CD14-positive monocyte (primary cell): Measurements from ENCODE around the gene AMT. TPM values are rescaled to one million over a fixed set of nuclear protein-coding genes. Genes with fewer than 3 reads are reported as not detected.

Experiments used
- DNase-seq, 3 donors: peaks; one replicate each; pipeline ENCODE4 v3.0.0-alpha.2; 2011 to 2022
- H2AFZ ChIP-seq: 2 replicates; pipeline ENCODE4 v1.6.0; 2012; ENCODE audit warnings: mild to moderate bottlenecking, low read depth, low read length, inconsistent platforms; ENCODE audit not compliant: insufficient read depth, poor library complexity, severe bottlenecking
- H3K27ac ChIP-seq, 2 donors: 1 replicate in 1 of 2; 2 replicates in 1 of 2; pipeline ENCODE4 v1.5.1; 2012 to 2013; ENCODE audit warnings: low read length in 2 of 2, control low read depth in 1 of 2, inconsistent platforms in 1 of 2, low read depth in 1 of 2, mild to moderate bottlenecking in 1 of 2
- H3K27me3 ChIP-seq, 2 donors: one replicate each; pipeline versions ENCODE4 v1.6.0 to v1.6.1; 2011 to 2013; ENCODE audit warnings: low read length in 2 of 2; ENCODE audit not compliant: control insufficient read depth in 2 of 2, insufficient read depth in 2 of 2
- H3K36me3 ChIP-seq, 2 donors: replicated peaks in 1 of 2; 1 replicate in 1 of 2; 2 replicates in 1 of 2; pipeline versions ENCODE4 v1.5.1 to v1.6.1; 2012 to 2013; ENCODE audit warnings: low read length in 2 of 2, control low read depth in 1 of 2, inconsistent platforms in 1 of 2, mild to moderate bottlenecking in 1 of 2; ENCODE audit not compliant: insufficient read depth in 2 of 2, control insufficient read depth in 1 of 2
- H3K4me1 ChIP-seq, 2 donors: 1 replicate in 1 of 2; 2 replicates in 1 of 2; pipeline versions ENCODE4 v1.5.1 to v1.6.1; 2012 to 2013; ENCODE audit warnings: low read length in 2 of 2, control low read depth in 1 of 2, inconsistent platforms in 1 of 2, mild to moderate bottlenecking in 1 of 2, moderate library complexity in 1 of 2; ENCODE audit not compliant: insufficient read depth in 2 of 2, control insufficient read depth in 1 of 2
- H3K4me2 ChIP-seq: replicated peaks from 2 replicates; pipeline ENCODE3; 2012; ENCODE audit warnings: low read length, moderate library complexity, mild to moderate bottlenecking; ENCODE audit not compliant: poor library complexity, severe bottlenecking; ENCODE audit errors: extremely low read depth
- H3K4me3 ChIP-seq, 3 experiments: fragments of 200-600 bp in 1 of 3; sonication (generic) in 1 of 3; replicated peaks in 1 of 3; 1 replicate in 2 of 3; 2 replicates in 1 of 3; pipeline ENCODE4 v1.5.1; 2011 to 2013; ENCODE audit warnings: low read length in 3 of 3, mild to moderate bottlenecking in 3 of 3, control low read depth in 2 of 3, low read depth in 2 of 3, inconsistent platforms in 1 of 3, moderate library complexity in 1 of 3
- H3K79me2 ChIP-seq: 2 replicates; pipeline ENCODE4 v1.6.0; 2012; ENCODE audit warnings: mild to moderate bottlenecking, control low read depth, inconsistent platforms, low read length, moderate library complexity; ENCODE audit not compliant: insufficient read depth
- H3K9ac ChIP-seq: 2 replicates; pipeline ENCODE4 v1.6.0; 2017; ENCODE audit warnings: low read length, mild to moderate bottlenecking; ENCODE audit not compliant: insufficient read depth, poor library complexity, severe bottlenecking
- H3K9me3 ChIP-seq, 2 donors: replicated peaks in 1 of 2; 1 replicate in 1 of 2; 2 replicates in 1 of 2; pipeline versions ENCODE4 v1.5.1 to v1.6.1; 2012 to 2013; ENCODE audit warnings: low read length in 2 of 2, control low read depth in 1 of 2; ENCODE audit not compliant: control insufficient read depth in 1 of 2, insufficient read depth in 1 of 2
- H4K20me1 ChIP-seq: 2 replicates; pipeline ENCODE4 v1.6.0; 2012; ENCODE audit warnings: mild to moderate bottlenecking, low read length, control low read depth, moderate library complexity; ENCODE audit not compliant: insufficient read depth
- H3K27ac Mint-ChIP-seq, 7 donors: one replicate each; pipeline ENCODE4 v1.8.0; 2020; ENCODE audit warnings: mild to moderate bottlenecking in 7 of 7, mixed read lengths in 7 of 7, moderate library complexity in 6 of 7, inconsistent platforms in 2 of 7
- H3K27me3 Mint-ChIP-seq, 3 donors: one replicate each; pipeline ENCODE4 v1.8.0; 2021 to 2022; ENCODE audit warnings: low read depth in 3 of 3, mild to moderate bottlenecking in 3 of 3, mixed read lengths in 3 of 3, moderate library complexity in 3 of 3, inconsistent platforms in 1 of 3
- H3K36me3 Mint-ChIP-seq, 2 donors: one replicate each; pipeline ENCODE4 v1.8.0; 2020; ENCODE audit warnings: mixed read lengths in 2 of 2, inconsistent platforms in 1 of 2, mild to moderate bottlenecking in 1 of 2
- H3K4me1 Mint-ChIP-seq: one replicate; pipeline ENCODE4 v1.8.0; 2020; ENCODE audit warnings: mild to moderate bottlenecking, mixed read lengths
- H3K4me3 Mint-ChIP-seq, 2 donors: one replicate each; pipeline ENCODE4 v1.8.0; 2020; ENCODE audit warnings: mild to moderate bottlenecking in 2 of 2, mixed read lengths in 2 of 2, moderate library complexity in 1 of 2
- H3K9me3 Mint-ChIP-seq, 7 donors: one replicate each; pipeline ENCODE4 v1.8.0; 2020 to 2022; ENCODE audit warnings: mixed read lengths in 7 of 7, mild to moderate bottlenecking in 6 of 7, moderate library complexity in 6 of 7, inconsistent platforms in 2 of 7
- CTCF ChIP-seq: fragments of 200-600 bp; IDR thresholded peaks from one replicate; pipeline ENCODE4 v1.8.0; 2022; ENCODE audit warnings: antibody characterized with exemption, mild to moderate bottlenecking
- WGBS: methylation state at CpG from one replicate; pipeline ENCODE4 v1.1.5; 2013; ENCODE audit warnings: missing lambda C conversion rate; ENCODE audit not compliant: insufficient coverage; 5-methylcytosine and 5-hydroxymethylcytosine counted together
- intact Hi-C, 2 donors: fragments of 100-400 bp; cut with micrococcal nuclease; formaldehyde crosslinking; loops; one replicate each; pipeline versions ENCODE4 v1.15.0 to v1.15.1; 2023
- polyA plus RNA-seq, 3 donors: library from polyadenylated mRNA; depleted of rRNA in 1 of 3; unstranded in 2 of 3; stranded (reverse) in 1 of 3; fragments of 300-500 nt in 2 of 3; fragments of >200 nt in 1 of 3; fragmentation: Illumina TruSeq in 2 of 3; gene quantifications; 1 replicate in 2 of 3; 2 replicates in 1 of 3; pipeline ENCODE4 v1.2.3, GENCODE V29; 2012 to 2021

Gene AMT
- polyA plus RNA-seq, 3 donors, result 2.0 to 25.1 (median 3.1) TPM

DNA sequence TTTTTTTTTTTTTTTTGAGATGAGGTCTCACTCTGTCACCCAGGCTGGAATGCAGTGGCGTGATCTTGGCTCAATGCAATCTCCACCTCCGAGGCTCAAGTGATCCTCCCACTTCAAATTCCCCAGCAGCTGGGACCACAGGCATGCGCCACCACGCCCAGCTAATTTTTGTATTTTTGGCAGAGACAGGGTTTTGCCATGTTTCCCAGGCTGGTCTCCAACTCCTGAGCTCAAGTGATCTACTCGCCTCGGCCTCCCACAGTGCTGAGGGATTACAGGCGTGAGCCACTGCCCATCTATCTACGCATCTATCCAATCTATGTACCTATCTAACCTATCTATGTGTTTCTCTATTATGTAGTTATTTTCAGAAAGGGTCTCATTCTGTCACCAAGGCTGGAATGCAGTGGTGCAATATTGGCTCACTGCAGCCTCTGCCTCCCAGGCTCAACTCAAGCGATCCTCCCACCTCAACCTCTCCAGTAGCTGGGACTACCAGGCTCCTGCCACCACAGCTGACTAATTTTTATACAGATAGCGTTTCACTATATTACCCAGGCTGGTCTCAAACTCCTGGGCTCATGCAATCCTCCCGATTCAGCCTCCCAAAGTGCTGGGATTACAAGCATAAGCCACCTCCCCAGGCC lies 43.9 kb downstream of the AMT start:
- Histone ChIP-seq H4K20me1 (peaks cover 100% of the 10 kb centered on the region), H3K9me3 (no peaks in the 10 kb centered on the region), H3K9ac (no peak overlapping the region), H3K27me3 (no peaks in the 10 kb centered on the region), H3K4me2 (no peak overlapping the region), H3K79me2 (peaks cover 99% of the 10 kb centered on the region), H2AFZ (no peak overlapping the region), H3K27ac (peak overlapping the region; percentile 8 to 61), H3K4me1 (peaks cover 20 to 45% of the 10 kb centered on the region in 2 donors), H3K36me3 (peaks cover 11 to 27% of the 10 kb centered on the region in 2 donors), H3K4me3 (no peak overlapping the region)
- peaks cover 24 to 36% of the 10 kb centered on the region in 2 donors for H3K36me3 Mint-ChIP-seq
- no peaks in the 10 kb centered on the region for H3K27me3 Mint-ChIP-seq
- 100% methylated on average over 3 of the region's 11 CpGs for WGBS
- peak overlapping the region in 4 of 7 donors; percentile 49 to 82 (median 70) for H3K27ac Mint-ChIP-seq
- no peak overlapping the region for H3K4me3 Mint-ChIP-seq
- H3K4me1 Mint-ChIP-seq, result peaks cover 55% of the 10 kb centered on the region
- no peaks in the 10 kb centered on the region for H3K9me3 Mint-ChIP-seq
- intact Hi-C loops, result no loop called here
- no peak for TF ChIP-seq CTCF
- no peak for DNase-seq

- Mint-ChIP-seq H3K27ac (peak overlapping the region in 6 of 7 donors; percentile 57 to 78 (median 76)), H3K36me3 (peaks cover 32 to 39% of the 10 kb centered on the region in 2 donors), H3K9me3 (no peaks in the 10 kb centered on the region), H3K27me3 (no peaks in the 10 kb centered on the region), H3K4me3 (no peak overlapping the region), H3K4me1 (peaks cover 56% of the 10 kb centered on the region)
- Histone ChIP-seq H3K79me2 (peaks cover 99% of the 10 kb centered on the region), H3K36me3 (peaks cover 20 to 32% of the 10 kb centered on the region in 2 donors), H3K9me3 (no peaks in the 10 kb centered on the region), H3K4me3 (no peak overlapping the region), H2AFZ (no peak overlapping the region), H4K20me1 (peaks cover 100% of the 10 kb centered on the region), H3K9ac (no peak overlapping the region), H3K4me2 (no peak overlapping the region), H3K27me3 (no peaks in the 10 kb centered on the region), H3K4me1 (peaks cover 24 to 53% of the 10 kb centered on the region in 2 donors), H3K27ac (peak overlapping the region in 1 of 2 donors; percentile 62)
- intact Hi-C loops, result no loop called here
- 82% methylated on average over 1 of the region's 1 CpG for WGBS
- DNase-seq, result peak in 2 of 3 donors; percentile 52 to 62
- no peak for TF ChIP-seq CTCF
Observed at GRCh38 chr3:49377483-49377882, 44.8 kb downstream of the AMT start.
